Liver (tissue), 3 donors: ENCODE data around the gene FMN2.

Source experiments
- GABPA ChIP-seq, 2 donors: IDR thresholded peaks in 1 of 2; conservative IDR thresholded peaks in 1 of 2; 2 replicates each; pipeline ENCODE4 v1.6.1; 2016; ENCODE audit warnings: antibody characterized with exemption in 2 of 2, mild to moderate bottlenecking in 1 of 2, moderate library complexity in 1 of 2
- HNF4A ChIP-seq, 2 donors: conservative IDR thresholded peaks; 2 replicates each; pipeline ENCODE4 v1.6.1; 2016; ENCODE audit warnings: antibody characterized with exemption in 2 of 2, mild to moderate bottlenecking in 2 of 2
- JUND ChIP-seq, 2 donors: IDR thresholded peaks; 2 replicates each; pipeline ENCODE4 v1.6.1; 2016; ENCODE audit warnings: antibody characterized with exemption in 2 of 2
- RAD21 ChIP-seq, 2 donors: IDR thresholded peaks; 2 replicates each; pipeline ENCODE4 v1.6.1; 2016; ENCODE audit warnings: antibody characterized with exemption in 2 of 2, mild to moderate bottlenecking in 2 of 2
- SP1 ChIP-seq: IDR thresholded peaks from 2 replicates; pipeline ENCODE4 v1.6.1; 2018; ENCODE audit warnings: antibody characterized with exemption, mild to moderate bottlenecking
- TAF1 ChIP-seq: conservative IDR thresholded peaks from 2 replicates; pipeline ENCODE4 v1.6.1; 2016; ENCODE audit warnings: antibody characterized with exemption, mild to moderate bottlenecking
- YY1 ChIP-seq: IDR thresholded peaks from 2 replicates; pipeline ENCODE4 v1.6.1; 2016; ENCODE audit warnings: antibody characterized with exemption, mild to moderate bottlenecking
- TF ChIP-seq, protein P1 (sequence below): fragments of 150-350 bp; IDR thresholded peaks from 2 replicates; pipeline ENCODE4 v1.5.1; 2017; ENCODE audit warnings: improper control_type of control experiment, low read depth, low read length; ENCODE audit not compliant: missing input control
- TF ChIP-seq, protein P2 (sequence below): IDR thresholded peaks from 2 replicates; pipeline ENCODE4 v1.6.1; 2016; ENCODE audit warnings: antibody characterized with exemption, mild to moderate bottlenecking
- TF ChIP-seq, protein P3 (sequence below): IDR thresholded peaks from 2 replicates; pipeline ENCODE4 v1.6.1; 2016; ENCODE audit warnings: antibody characterized with exemption
- TF ChIP-seq, protein P4 (sequence below): IDR thresholded peaks from 2 replicates; pipeline ENCODE4 v1.6.1; 2016; ENCODE audit warnings: antibody characterized with exemption
- TF ChIP-seq, protein P5 (sequence below): IDR thresholded peaks from 2 replicates; pipeline ENCODE4 v1.6.1; 2016; ENCODE audit warnings: antibody characterized with exemption
- donor health status: healthy.
- donor health status: healthy.

DNA sequence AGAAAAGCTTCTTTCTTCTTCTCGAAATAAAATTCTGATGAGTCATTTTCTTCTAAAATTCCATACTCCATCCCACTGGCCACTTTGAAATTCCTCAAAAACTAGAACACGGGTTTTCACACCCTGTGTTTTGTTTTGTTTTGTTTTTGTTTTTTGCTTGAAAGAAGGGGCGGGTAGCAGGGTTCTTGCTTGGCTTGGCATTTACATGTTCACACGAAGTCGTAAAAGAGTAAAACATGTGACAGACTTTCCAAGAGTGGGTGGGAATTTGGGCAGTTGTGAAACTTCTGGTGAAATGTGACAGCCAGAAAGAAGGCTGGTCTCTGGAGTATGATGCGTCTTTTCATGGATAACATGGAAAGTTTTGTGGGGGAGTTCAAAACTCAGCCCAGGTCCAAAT, 47.1 kb upstream of the FMN2 start:
- TF ChIP-seq GABPA (IDR thresholded peaks at IDR 0.05 in 1 of 2, conservative IDR thresholded peaks at IDR 0.05 in 1 of 2) (no peak), HNF4A (conservative IDR thresholded peaks at IDR 0.05) (no peak), TAF1 (no peak), YY1 (no peak), RAD21 (IDR thresholded peaks at IDR 0.05) (no peak), JUND (IDR thresholded peaks at IDR 0.05) (no peak), SP1 (no peak)
- TF ChIP-seq, protein P1, sequence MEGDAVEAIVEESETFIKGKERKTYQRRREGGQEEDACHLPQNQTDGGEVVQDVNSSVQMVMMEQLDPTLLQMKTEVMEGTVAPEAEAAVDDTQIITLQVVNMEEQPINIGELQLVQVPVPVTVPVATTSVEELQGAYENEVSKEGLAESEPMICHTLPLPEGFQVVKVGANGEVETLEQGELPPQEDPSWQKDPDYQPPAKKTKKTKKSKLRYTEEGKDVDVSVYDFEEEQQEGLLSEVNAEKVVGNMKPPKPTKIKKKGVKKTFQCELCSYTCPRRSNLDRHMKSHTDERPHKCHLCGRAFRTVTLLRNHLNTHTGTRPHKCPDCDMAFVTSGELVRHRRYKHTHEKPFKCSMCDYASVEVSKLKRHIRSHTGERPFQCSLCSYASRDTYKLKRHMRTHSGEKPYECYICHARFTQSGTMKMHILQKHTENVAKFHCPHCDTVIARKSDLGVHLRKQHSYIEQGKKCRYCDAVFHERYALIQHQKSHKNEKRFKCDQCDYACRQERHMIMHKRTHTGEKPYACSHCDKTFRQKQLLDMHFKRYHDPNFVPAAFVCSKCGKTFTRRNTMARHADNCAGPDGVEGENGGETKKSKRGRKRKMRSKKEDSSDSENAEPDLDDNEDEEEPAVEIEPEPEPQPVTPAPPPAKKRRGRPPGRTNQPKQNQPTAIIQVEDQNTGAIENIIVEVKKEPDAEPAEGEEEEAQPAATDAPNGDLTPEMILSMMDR: no peak
- TF ChIP-seq, protein P2, sequence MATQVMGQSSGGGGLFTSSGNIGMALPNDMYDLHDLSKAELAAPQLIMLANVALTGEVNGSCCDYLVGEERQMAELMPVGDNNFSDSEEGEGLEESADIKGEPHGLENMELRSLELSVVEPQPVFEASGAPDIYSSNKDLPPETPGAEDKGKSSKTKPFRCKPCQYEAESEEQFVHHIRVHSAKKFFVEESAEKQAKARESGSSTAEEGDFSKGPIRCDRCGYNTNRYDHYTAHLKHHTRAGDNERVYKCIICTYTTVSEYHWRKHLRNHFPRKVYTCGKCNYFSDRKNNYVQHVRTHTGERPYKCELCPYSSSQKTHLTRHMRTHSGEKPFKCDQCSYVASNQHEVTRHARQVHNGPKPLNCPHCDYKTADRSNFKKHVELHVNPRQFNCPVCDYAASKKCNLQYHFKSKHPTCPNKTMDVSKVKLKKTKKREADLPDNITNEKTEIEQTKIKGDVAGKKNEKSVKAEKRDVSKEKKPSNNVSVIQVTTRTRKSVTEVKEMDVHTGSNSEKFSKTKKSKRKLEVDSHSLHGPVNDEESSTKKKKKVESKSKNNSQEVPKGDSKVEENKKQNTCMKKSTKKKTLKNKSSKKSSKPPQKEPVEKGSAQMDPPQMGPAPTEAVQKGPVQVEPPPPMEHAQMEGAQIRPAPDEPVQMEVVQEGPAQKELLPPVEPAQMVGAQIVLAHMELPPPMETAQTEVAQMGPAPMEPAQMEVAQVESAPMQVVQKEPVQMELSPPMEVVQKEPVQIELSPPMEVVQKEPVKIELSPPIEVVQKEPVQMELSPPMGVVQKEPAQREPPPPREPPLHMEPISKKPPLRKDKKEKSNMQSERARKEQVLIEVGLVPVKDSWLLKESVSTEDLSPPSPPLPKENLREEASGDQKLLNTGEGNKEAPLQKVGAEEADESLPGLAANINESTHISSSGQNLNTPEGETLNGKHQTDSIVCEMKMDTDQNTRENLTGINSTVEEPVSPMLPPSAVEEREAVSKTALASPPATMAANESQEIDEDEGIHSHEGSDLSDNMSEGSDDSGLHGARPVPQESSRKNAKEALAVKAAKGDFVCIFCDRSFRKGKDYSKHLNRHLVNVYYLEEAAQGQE: no peak
- TF ChIP-seq, protein P3, sequence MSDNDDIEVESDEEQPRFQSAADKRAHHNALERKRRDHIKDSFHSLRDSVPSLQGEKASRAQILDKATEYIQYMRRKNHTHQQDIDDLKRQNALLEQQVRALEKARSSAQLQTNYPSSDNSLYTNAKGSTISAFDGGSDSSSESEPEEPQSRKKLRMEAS: no peak
- TF ChIP-seq, protein P4, sequence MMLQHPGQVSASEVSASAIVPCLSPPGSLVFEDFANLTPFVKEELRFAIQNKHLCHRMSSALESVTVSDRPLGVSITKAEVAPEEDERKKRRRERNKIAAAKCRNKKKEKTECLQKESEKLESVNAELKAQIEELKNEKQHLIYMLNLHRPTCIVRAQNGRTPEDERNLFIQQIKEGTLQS: no peak
- TF ChIP-seq, protein P5, sequence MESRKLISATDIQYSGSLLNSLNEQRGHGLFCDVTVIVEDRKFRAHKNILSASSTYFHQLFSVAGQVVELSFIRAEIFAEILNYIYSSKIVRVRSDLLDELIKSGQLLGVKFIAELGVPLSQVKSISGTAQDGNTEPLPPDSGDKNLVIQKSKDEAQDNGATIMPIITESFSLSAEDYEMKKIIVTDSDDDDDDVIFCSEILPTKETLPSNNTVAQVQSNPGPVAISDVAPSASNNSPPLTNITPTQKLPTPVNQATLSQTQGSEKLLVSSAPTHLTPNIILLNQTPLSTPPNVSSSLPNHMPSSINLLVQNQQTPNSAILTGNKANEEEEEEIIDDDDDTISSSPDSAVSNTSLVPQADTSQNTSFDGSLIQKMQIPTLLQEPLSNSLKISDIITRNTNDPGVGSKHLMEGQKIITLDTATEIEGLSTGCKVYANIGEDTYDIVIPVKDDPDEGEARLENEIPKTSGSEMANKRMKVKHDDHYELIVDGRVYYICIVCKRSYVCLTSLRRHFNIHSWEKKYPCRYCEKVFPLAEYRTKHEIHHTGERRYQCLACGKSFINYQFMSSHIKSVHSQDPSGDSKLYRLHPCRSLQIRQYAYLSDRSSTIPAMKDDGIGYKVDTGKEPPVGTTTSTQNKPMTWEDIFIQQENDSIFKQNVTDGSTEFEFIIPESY: no peak
